HG03108 (cell line): ENCODE results near the gene GPR132.

Source experiments
- ATAC-seq: cut with Tn5 transposase; IDR thresholded peaks from one replicate; pipeline ENCODE4 v1.9.1; 2021; ENCODE audit warnings: moderate library complexity; ENCODE audit not compliant: unreplicated experiment

GPR132 gene

GRCh38 chr14:105023144-105023543 lies 42.1 kb downstream of the GPR132 start:
- no peak for ATAC-seq

- no peak for ATAC-seq
Measured at GRCh38 chr14:105022276-105022670, 43.0 kb downstream of the GPR132 start.

GRCh38 chr14:105021656-105022275 lies 43.5 kb downstream of the GPR132 start:
- ATAC-seq, result no peak

- peak; percentile 70 for ATAC-seq
Measured at GRCh38 chr14:105020815-105021655, 44.2 kb downstream of the GPR132 start, which contains the start of gene CDCA4. Gene CDCA4, minus strand, starts transcription at chr14:105021083. Its CDS starts 9,154 bp downstream, at chr14:105011929.

- peak; percentile 12 for ATAC-seq
Measured at GRCh38 chr14:105019861-105020814, 45.1 kb downstream of the GPR132 start.

GRCh38 chr14:105018414-105018813 lies 46.8 kb downstream of the GPR132 start:
- ATAC-seq, result no peak

- no peak for ATAC-seq
Measured at GRCh38 chr14:105015905-105016304, 49.3 kb downstream of the GPR132 start.

- no peak for ATAC-seq
Measured at GRCh38 chr14:105015242-105015641, 50.0 kb downstream of the GPR132 start.

- no peak for ATAC-seq
Measured at GRCh38 chr14:105014631-105015030, 50.6 kb downstream of the GPR132 start.

GRCh38 chr14:105014032-105014431 lies 51.2 kb downstream of the GPR132 start:
- no peak for ATAC-seq

GRCh38 chr14:105013150-105013785 lies 52.0 kb downstream of the GPR132 start:
- no peak for ATAC-seq

GRCh38 chr14:105012171-105012985 lies 52.9 kb downstream of the GPR132 start:
- ATAC-seq, result no peak

- no peak for ATAC-seq
Measured at GRCh38 chr14:105011312-105011990, 53.8 kb downstream of the GPR132 start.

- ATAC-seq, result no peak
Measured at GRCh38 chr14:105010891-105011291, 54.3 kb downstream of the GPR132 start.

GRCh38 chr14:105010106-105010505 lies 55.1 kb downstream of the GPR132 start:
- ATAC-seq, result no peak

GRCh38 chr14:105007593-105008264 lies 57.5 kb downstream of the GPR132 start:
- ATAC-seq, result no peak

GRCh38 chr14:105006831-105007592 lies 58.2 kb downstream of the GPR132 start:
- ATAC-seq, result no peak
